ENCODE data around the gene MAPK1IP1L. TPM values are rescaled to one million over a fixed set of nuclear protein-coding genes. Genes with fewer than 3 reads are reported as not detected.
"Not testable (repeated sequence)": the region's sequence is repeated elsewhere in the genome, so short reads cannot be mapped to it uniquely, and the experiment has no call there.

MAPK1IP1L gene
- polyA plus RNA-seq, 1 of the 3 experiments (the other 2 are of a cell fraction), result 129 TPM

GRCh38 chr14:55019968-55020554 lies 31.4 kb upstream of the MAPK1IP1L start (continued):
- TF ChIP-seq, protein P1, sequence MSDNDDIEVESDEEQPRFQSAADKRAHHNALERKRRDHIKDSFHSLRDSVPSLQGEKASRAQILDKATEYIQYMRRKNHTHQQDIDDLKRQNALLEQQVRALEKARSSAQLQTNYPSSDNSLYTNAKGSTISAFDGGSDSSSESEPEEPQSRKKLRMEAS (IDR thresholded peaks at IDR 0.05; ENCODE audit: low read depth), result no peak

DNA sequence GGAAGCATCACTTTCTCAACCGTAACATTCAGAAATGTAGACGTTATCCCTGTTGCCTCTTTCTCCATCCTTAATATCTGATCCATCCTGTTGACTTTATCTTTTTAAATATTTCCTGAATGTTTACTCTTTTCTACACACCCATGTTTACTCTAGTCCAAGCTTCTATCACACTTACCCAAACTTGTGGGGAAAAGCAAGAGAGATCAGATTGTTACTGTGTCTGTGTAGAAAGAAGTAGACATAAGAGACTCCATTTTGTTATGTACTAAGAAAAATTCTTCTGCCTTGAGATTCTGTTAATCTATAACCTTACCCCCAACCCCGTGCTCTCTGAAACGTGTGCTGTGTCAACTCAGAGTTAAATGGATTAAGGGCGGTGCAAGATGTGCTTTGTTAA lies 27.1 kb upstream of the MAPK1IP1L start:
- 68% methylated on average over 4 of the region's 5 CpGs for WGBS (ENCODE audit: low lambda C conversion rate)
- H3K4me2 ChIP-seq, POLR2A ChIA-PET: not testable (repeated sequence)

GRCh38 chr14:55025948-55026347 lies 25.5 kb upstream of the MAPK1IP1L start:
- Histone ChIP-seq H4K20me1 (ENCODE audit: insufficient read depth) (peaks cover 26% of the 10 kb centered on the region), H3K27me3 (ENCODE audit: insufficient read depth) (no peaks in the 10 kb centered on the region), H3K4me2 (peak overlapping the region; percentile 87), H3K36me3 (replicated peaks in 1 of 2; ENCODE audit: control insufficient read depth in 1 of 2, insufficient read depth in 2 of 2, low read length in 1 of 2) (peaks cover 5 to 8% of the 10 kb centered on the region in 2 experiments), H3K9ac (peak overlapping the region; percentile 94), H3K79me2 (ENCODE audit: insufficient read depth) (peaks cover 73% of the 10 kb centered on the region), H2AFZ (ENCODE audit: low read depth) (peak overlapping the region; percentile 93), H3K4me3 (ENCODE audit: low read depth in 2 of 2, low read length in 1 of 2) (peak overlapping the region; percentile 69 to 73), H3F3A (replicated peaks; ENCODE audit: insufficient read depth) (no peaks in the 10 kb centered on the region), H3K27ac (ENCODE audit: low read depth in 2 of 2, low read length in 1 of 2) (no peak overlapping the region), H3K9me2 (no peaks in the 10 kb centered on the region), H3K9me3 (no peaks in the 10 kb centered on the region), H3K4me1 (ENCODE audit: control insufficient read depth in 1 of 2, insufficient read depth in 2 of 2, low read depth in 1 of 2, low read length in 1 of 2) (peaks cover 9 to 19% of the 10 kb centered on the region in 2 experiments; a peak in 3 of 4 replicates)
- no peak for TF ChIP-seq JUND (IDR thresholded peaks at IDR 0.05)
- TF ChIP-seq, protein P2, sequence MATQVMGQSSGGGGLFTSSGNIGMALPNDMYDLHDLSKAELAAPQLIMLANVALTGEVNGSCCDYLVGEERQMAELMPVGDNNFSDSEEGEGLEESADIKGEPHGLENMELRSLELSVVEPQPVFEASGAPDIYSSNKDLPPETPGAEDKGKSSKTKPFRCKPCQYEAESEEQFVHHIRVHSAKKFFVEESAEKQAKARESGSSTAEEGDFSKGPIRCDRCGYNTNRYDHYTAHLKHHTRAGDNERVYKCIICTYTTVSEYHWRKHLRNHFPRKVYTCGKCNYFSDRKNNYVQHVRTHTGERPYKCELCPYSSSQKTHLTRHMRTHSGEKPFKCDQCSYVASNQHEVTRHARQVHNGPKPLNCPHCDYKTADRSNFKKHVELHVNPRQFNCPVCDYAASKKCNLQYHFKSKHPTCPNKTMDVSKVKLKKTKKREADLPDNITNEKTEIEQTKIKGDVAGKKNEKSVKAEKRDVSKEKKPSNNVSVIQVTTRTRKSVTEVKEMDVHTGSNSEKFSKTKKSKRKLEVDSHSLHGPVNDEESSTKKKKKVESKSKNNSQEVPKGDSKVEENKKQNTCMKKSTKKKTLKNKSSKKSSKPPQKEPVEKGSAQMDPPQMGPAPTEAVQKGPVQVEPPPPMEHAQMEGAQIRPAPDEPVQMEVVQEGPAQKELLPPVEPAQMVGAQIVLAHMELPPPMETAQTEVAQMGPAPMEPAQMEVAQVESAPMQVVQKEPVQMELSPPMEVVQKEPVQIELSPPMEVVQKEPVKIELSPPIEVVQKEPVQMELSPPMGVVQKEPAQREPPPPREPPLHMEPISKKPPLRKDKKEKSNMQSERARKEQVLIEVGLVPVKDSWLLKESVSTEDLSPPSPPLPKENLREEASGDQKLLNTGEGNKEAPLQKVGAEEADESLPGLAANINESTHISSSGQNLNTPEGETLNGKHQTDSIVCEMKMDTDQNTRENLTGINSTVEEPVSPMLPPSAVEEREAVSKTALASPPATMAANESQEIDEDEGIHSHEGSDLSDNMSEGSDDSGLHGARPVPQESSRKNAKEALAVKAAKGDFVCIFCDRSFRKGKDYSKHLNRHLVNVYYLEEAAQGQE (IDR thresholded peaks at IDR 0.05; ENCODE audit: low read depth, low read length), result no peak
- TF ChIP-seq MXI1 (IDR thresholded peaks at IDR 0.05; ENCODE audit: low read depth, low read length), result no peak
- TF ChIP-seq RCOR1 (IDR thresholded peaks at IDR 0.05; ENCODE audit: low read length), result no peak
- no peak for TF ChIP-seq TCF12 (IDR thresholded peaks at IDR 0.05)
- no peak for TF ChIP-seq RAD21 (IDR thresholded peaks at IDR 0.05; ENCODE audit: low read length)
- WGBS (ENCODE audit: low lambda C conversion rate), result 27% methylated on average over 7 of the region's 7 CpGs
- DNase-seq, result no peak
- POLR2A ChIA-PET, result interaction anchor here (3.0 kb wide), 1 partner anchor 25 kb away, joined by 32 read pairs; the partner anchor contains the start of gene MAPK1IP1L
- CTCF ChIA-PET, result interaction anchor here (1.1 to 7.0 kb wide), 3 partner anchors 26 to 462 kb away, joined by 3 to 40 read pairs (median 3); partner anchors contain the start of gene MAPK1IP1L

More for the DNA sequence above, 27.1 kb upstream of the MAPK1IP1L start:
- DNase-seq; H3K9ac ChIP-seq; H3K36me3 ChIP-seq (replicated peaks in 1 of 2; ENCODE audit: control insufficient read depth in 1 of 2, insufficient read depth in 2 of 2, low read length in 1 of 2); H3K27me3 ChIP-seq (ENCODE audit: insufficient read depth); CTCF ChIA-PET; H3K4me3 ChIP-seq (ENCODE audit: low read depth in 2 of 2, low read length in 1 of 2); H3F3A ChIP-seq (replicated peaks; ENCODE audit: insufficient read depth); H3K9me2 ChIP-seq; H3K27ac ChIP-seq (ENCODE audit: low read depth in 2 of 2, low read length in 1 of 2); H3K9me3 ChIP-seq; H2AFZ ChIP-seq (ENCODE audit: low read depth): not testable (repeated sequence)
- Histone ChIP-seq H3K4me1 (ENCODE audit: control insufficient read depth in 1 of 2, insufficient read depth in 2 of 2, low read depth in 1 of 2, low read length in 1 of 2) (peaks cover 9 to 15% of the 10 kb centered on the region in 2 experiments; a peak in 2 of 4 replicates), H3K79me2 (ENCODE audit: insufficient read depth) (peaks cover 57% of the 10 kb centered on the region), H4K20me1 (ENCODE audit: insufficient read depth) (peaks cover 14% of the 10 kb centered on the region)
